Esophagus squamous epithelium (tissue), 4 donors: ENCODE data around the gene TMUB1.

Experiments used
- POLR2A ChIP-seq, 4 donors: fragments of 450-650 bp; IDR thresholded peaks; one replicate each; pipeline ENCODE4 v1.6.1; 2017; ENCODE audit warnings: antibody characterized with exemption in 4 of 4, mild to moderate bottlenecking in 4 of 4, moderate library complexity in 3 of 4
- TF ChIP-seq, protein P1 (sequence below), 6 experiments: fragments of 450-650 bp in 4 of 6; fragments of 200-600 bp in 2 of 6; sonication (generic) in 2 of 6; IDR thresholded peaks; one replicate each; pipeline ENCODE4 v1.5.1; 2016 to 2019; ENCODE audit warnings: antibody characterized with exemption in 6 of 6, mild to moderate bottlenecking in 4 of 6, moderate library complexity in 4 of 6

DNA sequence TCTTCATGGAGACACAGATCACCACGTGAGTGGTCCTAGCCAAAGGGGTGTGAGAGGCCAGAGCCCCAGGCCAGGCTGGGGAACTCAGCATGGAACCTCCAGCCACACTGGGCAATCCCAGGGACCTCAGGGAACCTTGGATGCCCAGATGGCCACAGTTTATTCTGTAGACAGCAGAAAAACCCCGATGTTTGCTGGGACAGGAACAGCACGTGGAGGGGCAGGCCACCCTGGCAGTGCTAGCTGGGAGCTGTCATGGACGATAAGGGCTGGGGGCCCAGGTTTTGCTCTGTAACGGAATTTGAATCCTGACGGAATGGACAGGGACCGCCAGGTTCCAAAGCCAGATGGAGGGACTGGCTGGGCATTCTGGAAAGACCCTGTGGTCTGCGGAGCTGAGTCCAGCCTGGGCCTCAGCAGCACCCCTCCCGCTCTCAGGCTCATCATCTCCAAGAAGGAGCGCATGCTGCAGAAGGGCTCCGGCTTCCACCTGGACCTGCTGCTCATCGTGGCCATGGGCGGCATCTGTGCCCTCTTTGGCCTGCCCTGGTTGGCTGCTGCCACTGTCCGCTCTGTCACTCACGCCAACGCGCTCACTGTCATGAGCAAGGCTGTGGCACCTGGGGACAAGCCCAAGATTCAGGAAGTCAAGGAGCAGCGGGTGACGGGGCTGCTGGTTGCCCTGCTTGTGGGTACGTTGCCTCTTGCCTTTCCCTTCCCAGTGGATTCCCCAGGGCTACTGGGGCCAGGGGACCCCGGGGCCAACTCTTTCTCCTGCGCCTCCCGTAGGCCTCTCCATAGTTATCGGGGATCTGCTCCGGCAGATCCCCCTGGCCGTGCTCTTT is 8.3 kb downstream of the TMUB1 start:
- TF ChIP-seq, protein P1, sequence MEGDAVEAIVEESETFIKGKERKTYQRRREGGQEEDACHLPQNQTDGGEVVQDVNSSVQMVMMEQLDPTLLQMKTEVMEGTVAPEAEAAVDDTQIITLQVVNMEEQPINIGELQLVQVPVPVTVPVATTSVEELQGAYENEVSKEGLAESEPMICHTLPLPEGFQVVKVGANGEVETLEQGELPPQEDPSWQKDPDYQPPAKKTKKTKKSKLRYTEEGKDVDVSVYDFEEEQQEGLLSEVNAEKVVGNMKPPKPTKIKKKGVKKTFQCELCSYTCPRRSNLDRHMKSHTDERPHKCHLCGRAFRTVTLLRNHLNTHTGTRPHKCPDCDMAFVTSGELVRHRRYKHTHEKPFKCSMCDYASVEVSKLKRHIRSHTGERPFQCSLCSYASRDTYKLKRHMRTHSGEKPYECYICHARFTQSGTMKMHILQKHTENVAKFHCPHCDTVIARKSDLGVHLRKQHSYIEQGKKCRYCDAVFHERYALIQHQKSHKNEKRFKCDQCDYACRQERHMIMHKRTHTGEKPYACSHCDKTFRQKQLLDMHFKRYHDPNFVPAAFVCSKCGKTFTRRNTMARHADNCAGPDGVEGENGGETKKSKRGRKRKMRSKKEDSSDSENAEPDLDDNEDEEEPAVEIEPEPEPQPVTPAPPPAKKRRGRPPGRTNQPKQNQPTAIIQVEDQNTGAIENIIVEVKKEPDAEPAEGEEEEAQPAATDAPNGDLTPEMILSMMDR (IDR thresholded peaks at IDR 0.05), result no peak
- no peak for TF ChIP-seq POLR2A (IDR thresholded peaks at IDR 0.05)
